Measurements from ENCODE around the gene ANKRD44. TPM values are rescaled to one million over a fixed set of nuclear protein-coding genes. Genes with fewer than 3 reads are reported as not detected.

The ANKRD44 gene
- total and polyA plus RNA-seq, 2 of the 8 experiments (the other 6 are each of a cell fraction or from before 2014, with no cell fraction given), result 1.2 to 1.3 TPM

DNA sequence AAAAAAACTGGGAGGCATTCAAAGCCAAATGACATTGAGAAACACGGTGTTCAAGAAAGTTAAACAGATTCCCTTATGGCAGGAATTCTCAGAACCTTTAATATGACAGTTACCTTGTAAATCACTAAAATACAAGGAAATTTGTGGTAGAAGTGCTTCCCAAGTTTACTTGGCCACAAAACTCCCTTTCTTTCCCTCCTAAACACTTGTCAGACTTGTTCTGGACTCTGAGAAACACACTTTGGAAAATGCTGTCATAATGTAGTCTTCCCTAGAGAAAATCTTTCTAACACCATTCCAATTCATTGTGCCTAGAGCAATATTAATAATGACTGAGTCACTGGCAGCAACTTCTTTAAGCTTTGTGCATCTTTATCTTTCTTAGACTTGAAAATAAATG is 140.4 kb downstream of the ANKRD44 start (continued):
- no peak for TF ChIP-seq HDAC2 (IDR thresholded peaks at IDR 0.05; ENCODE audit: borderline replicate concordance in 1 of 2, low read depth in 2 of 2, low read length in 2 of 2)
- no peak for TF ChIP-seq SUZ12 (IDR thresholded peaks at IDR 0.05; ENCODE audit: low read length)
- no peak for TF ChIP-seq CHD1 (IDR thresholded peaks at IDR 0.05; ENCODE audit: low read depth, low read length)
- TF ChIP-seq, protein P1, sequence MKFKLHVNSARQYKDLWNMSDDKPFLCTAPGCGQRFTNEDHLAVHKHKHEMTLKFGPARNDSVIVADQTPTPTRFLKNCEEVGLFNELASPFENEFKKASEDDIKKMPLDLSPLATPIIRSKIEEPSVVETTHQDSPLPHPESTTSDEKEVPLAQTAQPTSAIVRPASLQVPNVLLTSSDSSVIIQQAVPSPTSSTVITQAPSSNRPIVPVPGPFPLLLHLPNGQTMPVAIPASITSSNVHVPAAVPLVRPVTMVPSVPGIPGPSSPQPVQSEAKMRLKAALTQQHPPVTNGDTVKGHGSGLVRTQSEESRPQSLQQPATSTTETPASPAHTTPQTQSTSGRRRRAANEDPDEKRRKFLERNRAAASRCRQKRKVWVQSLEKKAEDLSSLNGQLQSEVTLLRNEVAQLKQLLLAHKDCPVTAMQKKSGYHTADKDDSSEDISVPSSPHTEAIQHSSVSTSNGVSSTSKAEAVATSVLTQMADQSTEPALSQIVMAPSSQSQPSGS (IDR thresholded peaks at IDR 0.05; ENCODE audit: low read length), result no peak
- no peak for TF ChIP-seq ZNF274 (IDR thresholded peaks at IDR 0.05; ENCODE audit: borderline replicate concordance, extremely low read depth, low read length)

Measured in H1 (cell line).